GM21360 (cell line): ENCODE measurements around the gene PSMB2.
"Not testable (repeated sequence)": the region's sequence is repeated elsewhere in the genome, so short reads cannot be mapped to it uniquely, and the experiment has no call there.

Experiments
- ATAC-seq: cut with Tn5 transposase; IDR thresholded peaks from one replicate; pipeline ENCODE4 v1.9.1; 2021; ENCODE audit warnings: mild to moderate bottlenecking, moderate library complexity; ENCODE audit not compliant: unreplicated experiment

The PSMB2 gene

GRCh38 chr1:35594005-35594760 lies 47.1 kb downstream of the PSMB2 start:
- ATAC-seq: no peak

DNA sequence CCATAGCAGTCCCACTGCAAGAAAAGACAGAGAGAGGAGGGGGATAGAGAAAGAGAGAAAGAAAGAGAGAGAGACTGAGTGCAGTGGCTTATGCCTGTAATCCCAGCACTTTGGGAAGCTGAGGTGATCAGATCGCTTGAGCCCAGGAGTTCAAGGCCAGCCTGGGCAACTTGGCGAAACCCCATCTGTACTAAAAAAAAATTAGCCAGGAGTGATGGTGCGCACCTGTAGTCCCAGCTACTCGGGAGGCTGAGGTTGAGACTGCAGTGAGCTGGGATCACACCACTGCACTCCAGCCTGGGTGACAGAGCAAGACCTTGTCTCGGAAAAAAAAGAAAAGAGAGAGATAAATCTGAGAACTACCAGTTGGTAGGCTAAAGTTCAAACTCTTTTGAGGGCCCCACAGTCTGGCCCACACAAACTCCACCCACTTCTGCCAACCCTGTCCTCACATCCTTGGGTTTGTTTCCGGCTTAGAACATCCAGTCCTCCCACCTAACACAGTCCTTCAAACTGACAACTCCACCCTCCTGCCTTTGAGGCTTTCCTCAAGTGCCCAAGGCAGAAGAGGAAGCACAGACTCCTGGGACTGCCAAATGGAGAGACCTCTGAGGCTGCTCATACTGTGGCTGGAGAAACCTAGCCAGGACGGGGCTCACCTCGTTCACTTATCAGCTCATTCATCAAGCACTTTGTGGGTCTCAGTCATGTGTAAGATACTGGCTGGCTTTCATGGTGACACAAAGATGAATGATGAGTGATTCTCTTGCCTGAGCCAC lies 48.1 kb downstream of the PSMB2 start:
- no peak for ATAC-seq

DNA sequence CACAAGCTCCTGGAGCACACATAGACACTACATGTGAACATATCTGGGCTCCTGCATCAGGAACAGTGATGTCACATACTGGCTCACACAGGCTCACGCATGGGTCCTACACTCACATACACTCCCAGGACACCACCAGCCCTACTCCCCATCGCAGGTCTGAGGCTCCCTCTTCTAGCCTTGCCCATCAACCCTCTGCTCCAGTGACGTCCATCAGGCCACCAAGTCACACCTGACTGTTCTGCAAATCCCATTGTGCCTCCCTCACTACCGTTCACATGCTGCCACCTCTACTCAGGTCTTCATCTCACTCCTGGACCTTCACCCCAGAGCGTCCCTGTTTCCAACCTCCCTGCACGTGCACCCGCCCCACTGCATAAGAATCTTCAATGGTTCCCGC lies 50.1 kb downstream of the PSMB2 start:
- ATAC-seq: no peak

- no peak for ATAC-seq
These were observed 50.8 kb downstream of the PSMB2 start for GRCh38 chr1:35590476-35591040.

DNA sequence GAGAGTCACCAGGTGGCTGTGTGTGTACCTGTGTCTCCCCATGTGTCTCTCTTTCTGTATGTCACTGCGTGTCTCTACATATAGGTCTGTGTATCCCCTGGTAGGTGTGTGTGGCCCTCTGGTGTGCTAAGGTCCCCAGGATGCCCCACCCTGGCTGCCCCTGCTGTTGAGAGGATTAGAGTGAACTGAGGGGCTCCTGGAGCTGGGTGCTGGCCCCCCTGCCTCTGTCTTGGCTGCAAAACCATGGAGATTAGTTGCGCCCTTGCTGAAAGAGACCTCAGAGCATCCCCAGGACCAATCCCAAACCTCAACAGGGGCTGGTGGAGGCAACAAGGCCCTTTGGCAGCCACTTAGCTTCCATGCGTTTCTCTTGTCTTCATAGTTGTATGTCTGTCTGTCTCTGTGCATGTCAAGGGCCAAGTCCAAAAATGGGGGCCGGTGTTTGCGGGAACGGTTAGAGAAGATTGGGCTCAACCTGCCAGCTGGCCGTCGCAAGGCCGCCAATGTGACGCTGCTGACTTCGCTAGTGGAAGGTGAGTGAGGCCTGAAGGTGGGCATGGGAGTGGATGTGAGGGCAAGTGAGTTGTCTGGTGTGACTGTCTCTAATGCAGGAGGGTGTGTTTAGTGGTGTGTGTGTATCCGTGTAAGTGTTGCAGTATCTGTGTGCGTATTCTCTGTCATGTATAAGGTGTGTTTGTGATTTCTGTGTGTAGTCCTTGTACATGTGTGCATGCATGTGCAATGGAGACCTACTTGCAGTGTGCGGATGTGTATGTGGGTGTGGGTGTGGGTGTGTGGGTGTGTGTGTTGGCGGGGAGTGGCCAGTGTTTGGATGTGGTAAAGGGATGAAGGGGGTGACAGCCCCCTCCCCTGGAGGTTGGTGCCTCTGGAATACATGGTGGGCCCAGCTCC lies 51.6 kb downstream of the PSMB2 start:
- no peak for ATAC-seq

GRCh38 chr1:35588197-35588910 lies 53.0 kb downstream of the PSMB2 start:
- ATAC-seq: no peak

- no peak for ATAC-seq
These were observed 53.6 kb downstream of the PSMB2 start for GRCh38 chr1:35587736-35588135.

- no peak for ATAC-seq
These were observed 54.5 kb downstream of the PSMB2 start for GRCh38 chr1:35586808-35587207.

- ATAC-seq: not testable (repeated sequence)
These were observed 55.5 kb downstream of the PSMB2 start for GRCh38 chr1:35585805-35586204.

GRCh38 chr1:35585281-35585680 lies 56.0 kb downstream of the PSMB2 start:
- no peak for ATAC-seq

DNA sequence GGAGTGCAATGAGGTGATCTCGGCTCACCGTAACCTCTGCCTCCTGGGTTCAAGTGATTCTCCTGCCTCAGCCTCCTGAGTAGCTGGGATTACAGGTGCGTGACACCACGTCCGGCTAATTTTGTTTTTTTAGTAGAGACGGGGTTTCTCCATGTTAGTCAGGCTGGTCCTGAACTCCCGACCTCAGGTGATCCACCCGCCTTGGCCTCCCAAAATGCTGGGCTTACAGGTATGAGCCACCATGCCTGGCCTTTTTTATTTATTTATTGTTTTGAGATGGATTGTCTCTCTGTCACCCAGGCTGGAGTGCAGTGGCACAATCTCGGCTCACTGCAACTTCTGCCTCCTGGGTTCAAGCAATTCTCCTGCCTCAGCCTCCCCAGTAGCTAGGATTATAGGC lies 59.7 kb downstream of the PSMB2 start:
- ATAC-seq: not testable (repeated sequence)

GRCh38 chr1:35580949-35581388 lies 60.4 kb downstream of the PSMB2 start:
- ATAC-seq: no peak

DNA sequence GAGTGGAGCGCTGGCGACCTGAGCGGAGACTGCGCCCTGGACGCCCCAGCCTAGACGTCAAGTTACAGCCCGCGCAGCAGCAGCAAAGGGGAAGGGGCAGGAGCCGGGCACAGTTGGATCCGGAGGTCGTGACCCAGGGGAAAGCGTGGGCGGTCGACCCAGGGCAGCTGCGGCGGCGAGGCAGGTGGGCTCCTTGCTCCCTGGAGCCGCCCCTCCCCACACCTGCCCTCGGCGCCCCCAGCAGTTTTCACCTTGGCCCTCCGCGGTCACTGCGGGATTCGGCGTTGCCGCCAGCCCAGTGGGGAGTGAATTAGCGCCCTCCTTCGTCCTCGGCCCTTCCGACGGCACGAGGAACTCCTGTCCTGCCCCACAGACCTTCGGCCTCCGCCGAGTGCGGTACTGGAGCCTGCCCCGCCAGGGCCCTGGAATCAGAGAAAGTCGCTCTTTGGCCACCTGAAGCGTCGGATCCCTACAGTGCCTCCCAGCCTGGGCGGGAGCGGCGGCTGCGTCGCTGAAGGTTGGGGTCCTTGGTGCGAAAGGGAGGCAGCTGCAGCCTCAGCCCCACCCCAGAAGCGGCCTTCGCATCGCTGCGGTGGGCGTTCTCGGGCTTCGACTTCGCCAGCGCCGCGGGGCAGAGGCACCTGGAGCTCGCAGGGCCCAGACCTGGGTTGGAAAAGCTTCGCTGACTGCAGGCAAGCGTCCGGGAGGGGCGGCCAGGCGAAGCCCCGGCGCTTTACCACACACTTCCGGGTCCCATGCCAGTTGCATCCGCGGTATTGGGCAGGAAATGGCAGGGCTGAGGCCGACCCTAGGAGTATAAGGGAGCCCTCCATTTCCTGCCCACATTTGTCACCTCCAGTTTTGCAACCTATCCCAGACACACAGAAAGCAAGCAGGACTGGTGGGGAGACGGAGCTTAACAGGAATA lies 64.0 kb downstream of the PSMB2 start:
- no peak for ATAC-seq

DNA sequence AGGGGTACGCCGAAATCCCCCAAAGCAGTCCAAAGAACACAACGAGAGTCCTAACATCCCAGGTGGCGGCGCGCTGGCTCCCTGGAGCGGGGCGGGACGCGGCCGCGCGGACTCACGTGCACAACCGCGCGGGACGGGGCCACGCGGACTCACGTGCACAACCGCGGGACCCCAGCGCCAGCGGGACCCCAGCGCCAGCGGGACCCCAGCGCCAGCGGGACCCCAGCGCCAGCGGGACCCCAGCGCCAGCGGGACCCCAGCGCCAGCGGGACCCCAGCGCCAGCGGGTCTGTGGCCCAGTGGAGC lies 64.6 kb downstream of the PSMB2 start:
- not testable (repeated sequence) for ATAC-seq

DNA sequence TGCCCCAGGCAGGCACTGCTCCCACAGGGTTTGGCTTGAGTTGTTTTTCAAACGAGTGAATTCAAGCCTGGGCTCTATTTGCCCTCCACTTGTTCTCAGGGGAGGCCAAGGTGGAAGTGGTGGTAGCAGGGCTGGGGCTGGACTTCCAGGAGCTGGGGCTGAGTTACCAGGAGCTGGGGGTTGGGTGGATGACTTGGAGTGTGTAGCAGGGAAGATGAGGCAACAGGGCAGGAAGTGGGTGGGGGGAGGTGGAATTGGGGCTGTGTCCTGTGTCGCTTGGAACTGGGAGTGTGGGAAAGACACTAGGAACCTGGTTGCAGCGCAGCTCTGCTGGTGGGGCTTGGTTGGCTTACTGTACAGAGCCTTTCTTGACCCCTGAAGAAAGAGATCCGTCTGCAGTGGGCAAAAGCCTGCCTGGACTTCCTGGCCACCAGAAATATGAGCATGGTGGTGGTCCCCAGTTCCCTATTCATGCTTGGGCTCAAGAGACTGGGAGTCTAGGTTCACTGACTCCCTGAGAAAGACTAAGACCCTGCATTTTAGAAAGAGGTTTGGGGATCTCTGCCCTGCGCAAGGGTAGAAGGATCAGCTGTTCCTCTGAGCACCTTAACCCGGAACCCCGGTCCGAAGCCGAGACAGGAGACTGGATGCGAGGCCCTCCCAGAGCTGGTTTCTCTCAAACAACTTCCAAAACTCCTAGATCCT lies 65.1 kb downstream of the PSMB2 start:
- no peak for ATAC-seq

- ATAC-seq: no peak
These were observed 65.8 kb downstream of the PSMB2 start for GRCh38 chr1:35575416-35575958.

DNA sequence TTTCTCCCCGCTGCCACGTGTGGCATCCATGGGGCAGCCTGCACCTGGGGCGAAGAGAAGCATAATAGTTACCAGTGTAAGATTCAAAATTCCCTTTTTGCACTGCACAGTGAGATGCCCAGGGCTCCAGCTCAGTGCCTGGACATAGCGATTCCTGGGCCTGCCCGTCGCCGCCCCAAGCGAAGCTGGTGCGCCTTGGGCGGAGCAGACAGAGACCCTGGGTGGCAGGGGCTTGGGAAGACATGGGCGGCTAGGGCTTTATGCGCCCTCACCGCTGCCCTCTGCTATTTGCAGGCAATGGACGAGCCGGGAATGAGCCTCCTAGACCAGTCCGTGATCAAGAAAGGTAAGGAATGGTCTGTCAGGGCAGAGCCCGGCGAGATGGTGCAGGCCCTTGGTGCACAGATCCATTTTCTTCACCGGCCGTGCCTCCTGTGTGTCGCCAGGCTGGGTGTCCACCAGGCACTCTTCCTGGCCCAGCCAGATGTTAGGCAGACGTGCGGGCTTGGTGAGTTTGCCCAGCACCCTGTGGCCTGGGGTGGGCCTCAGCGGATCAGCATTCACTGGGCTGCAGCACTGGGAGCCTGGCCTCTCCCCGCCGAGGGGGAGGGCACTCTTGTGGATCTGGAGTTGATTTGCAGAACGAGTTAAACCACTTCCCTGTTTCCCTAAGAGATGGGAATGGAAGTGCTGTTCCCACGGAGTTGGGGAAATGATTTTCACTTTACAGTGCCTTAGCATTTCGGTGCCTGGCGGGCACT lies 66.5 kb downstream of the PSMB2 start:
- ATAC-seq: no peak
